NCI-H146 treated with DMSO at 0.1 percent for 48 hours (cell line): ENCODE results near the gene PKIG.
"Not testable (repeated sequence)": the region's sequence is repeated elsewhere in the genome, so short reads cannot be mapped to it uniquely, and the experiment has no call there.

Source experiments
- DNase-seq: peaks from one replicate; lab custom pipeline; 2025; ENCODE audit not compliant: unreplicated experiment; lab: John Stamatoyannopoulos, UW

Gene PKIG

DNA sequence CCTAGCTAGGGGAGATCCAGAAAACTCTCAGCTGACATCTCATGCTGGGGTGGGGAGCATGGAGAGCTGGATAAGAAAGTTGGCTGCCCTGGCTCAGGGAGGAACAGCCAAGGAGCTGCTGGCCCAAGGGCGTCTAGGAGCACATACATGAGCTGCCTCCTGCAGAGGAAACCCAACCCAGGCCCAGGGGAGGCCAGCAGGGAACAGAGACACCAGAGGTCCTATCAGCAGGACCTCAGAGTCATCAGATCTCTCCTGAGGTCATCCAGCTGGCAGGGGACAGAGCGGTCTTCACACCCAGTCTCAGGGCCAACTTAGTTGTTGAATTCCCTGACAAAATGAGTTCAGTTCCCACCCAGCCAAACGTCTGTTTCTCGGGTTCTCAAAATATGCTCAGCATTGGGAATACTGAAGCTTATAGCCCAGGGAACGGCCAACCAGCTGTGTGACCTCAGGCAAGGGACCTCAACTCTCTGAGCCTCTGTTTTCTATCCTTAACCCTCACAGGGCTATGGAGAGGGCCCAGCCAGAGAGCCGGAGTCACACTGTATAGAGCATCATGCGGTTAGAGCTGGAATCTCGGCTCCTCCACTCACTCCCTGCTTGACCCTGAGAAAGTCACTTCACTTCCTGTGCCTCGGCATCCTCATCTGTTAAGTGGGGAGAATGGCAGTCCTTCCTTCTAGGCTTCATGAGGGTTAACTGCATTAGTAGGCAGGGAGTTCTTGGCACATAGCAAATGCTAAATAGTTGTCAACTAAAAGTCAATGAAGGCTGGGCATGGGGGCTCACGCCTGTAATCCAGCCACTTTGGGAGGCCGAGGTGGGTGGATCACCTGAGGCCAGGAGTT lies 55.4 kb downstream of the PKIG start:
- DNase-seq = no peak

DNA sequence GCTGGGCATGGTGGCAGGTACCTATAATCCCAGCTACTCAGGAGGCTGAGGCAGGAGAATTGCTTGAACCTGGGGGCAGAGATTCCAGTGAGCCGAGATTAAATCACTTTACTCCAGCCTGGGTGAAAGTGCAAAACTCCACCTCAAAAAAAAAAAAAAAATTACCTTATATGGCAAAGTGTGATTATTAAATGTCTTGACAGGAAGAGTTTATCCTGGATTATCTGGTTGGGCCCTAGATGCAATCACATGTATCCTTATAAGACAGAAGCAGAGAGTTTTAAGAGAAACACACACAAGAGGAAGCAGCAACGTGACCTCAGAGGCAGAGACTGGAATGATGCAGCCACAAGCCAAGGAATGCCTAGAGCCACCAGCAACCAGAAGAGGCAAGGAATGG lies 58.1 kb downstream of the PKIG start:
- no peak for DNase-seq

DNA sequence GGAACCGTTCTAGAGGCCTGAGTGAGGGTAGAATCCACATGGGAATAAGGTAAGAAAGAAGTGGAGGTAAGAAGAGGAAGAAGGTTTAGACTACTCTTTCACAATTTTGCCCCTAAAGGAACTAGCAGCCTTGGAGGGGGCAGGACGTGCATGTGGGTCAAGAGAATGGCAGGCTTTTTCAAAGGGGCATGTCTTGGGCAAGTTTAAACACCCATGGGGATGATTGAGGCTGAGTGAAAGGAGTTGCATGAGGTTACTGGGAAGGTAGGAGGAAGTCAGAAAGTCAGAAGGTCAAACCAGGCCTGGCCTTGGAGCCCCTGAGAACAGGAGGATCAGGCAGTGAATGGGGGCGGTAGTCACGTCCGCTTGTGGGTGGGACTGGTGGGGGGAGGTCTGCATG lies 58.9 kb downstream of the PKIG start:
- DNase-seq = no peak

- peak; percentile 51 for DNase-seq
These were observed 60.1 kb downstream of the PKIG start for GRCh38 chr20:44642203-44643153.

- no peak for DNase-seq
These were observed 60.8 kb downstream of the PKIG start for GRCh38 chr20:44643154-44643519.

GRCh38 chr20:44643596-44644229 lies 61.3 kb downstream of the PKIG start:
- no peak for DNase-seq

- DNase-seq = no peak
These were observed 61.8 kb downstream of the PKIG start for GRCh38 chr20:44644230-44644617.

DNA sequence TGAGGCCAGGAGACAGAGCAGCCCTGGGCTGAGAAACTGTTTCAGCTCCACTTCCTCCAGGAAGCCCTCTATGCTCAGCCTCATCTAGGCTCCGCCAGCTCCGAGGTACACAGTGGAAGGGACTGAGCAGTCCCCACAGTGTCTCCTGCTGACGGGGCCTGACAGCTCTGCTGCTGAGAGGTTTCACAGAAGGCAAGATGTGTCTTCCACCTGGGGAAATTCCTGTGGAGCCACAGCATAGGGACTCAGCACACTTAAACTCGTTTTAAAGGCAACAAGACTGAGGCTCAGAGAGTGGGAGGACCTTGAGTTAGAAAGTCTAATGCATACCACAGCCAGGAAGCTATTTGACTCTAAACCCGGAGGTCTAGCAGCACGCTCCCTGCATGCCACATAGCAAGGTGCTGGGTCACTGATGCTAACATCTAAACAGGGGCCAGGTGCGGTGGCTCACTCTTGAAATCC lies 62.3 kb downstream of the PKIG start:
- no peak for DNase-seq

DNA sequence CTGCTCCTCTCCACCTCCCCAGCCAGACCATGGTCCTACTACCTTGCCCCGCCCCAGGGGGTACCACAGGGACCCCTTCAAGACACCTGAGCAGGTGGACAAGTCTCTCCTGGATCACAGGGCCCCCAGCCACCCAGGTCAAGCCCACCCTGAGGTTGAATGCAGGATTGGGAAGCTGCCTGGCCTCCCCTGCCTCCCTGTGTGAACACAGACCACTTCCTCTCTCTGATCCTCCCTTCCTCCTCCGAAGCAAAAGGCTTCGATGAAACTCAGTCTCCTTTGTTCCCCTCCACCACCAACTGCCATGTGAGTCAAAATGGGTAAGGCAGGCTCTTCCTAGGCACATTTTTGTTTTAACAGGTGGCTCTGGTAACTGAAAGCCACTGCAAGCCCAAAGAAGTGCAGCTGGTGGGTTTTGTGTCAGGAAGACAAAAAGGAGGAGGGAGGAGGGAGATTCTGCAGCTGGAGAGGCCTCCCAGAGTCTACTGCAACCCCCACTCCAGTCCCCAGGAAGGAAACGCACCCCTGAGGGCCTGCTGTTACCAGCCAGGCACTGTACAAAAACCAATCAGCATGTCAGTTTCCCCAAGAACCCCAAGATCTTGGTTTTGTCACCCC lies 63.8 kb downstream of the PKIG start:
- DNase-seq = peak; percentile 16

- DNase-seq = no peak
These were observed 64.4 kb downstream of the PKIG start for GRCh38 chr20:44646641-44647274.

- DNase-seq = no peak
These were observed 65.7 kb downstream of the PKIG start for GRCh38 chr20:44648068-44648467.

GRCh38 chr20:44648579-44648978 lies 66.2 kb downstream of the PKIG start:
- no peak for DNase-seq

- no peak for DNase-seq
These were observed 66.7 kb downstream of the PKIG start for GRCh38 chr20:44649126-44649525.

DNA sequence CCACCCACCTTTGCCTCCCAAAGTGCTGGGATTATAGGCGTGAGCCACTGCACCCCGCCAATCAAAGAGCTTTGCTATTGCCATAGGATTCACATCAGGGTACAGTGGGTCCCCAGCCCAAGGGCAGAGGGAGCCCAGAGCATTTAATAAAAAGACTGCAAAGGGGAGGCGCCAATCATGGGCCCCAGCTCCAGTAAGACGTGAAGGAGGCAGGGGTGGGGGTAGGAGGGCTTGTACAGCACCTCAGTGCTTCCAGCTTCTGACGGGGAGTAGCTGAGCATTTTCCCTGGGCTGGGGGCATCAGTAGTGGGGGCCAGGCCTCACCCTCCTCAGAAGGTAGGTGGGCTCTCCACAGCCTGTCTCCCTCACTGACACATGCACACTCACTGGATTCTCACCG lies 67.6 kb downstream of the PKIG start:
- DNase-seq = no peak

- no peak for DNase-seq
These were observed 68.5 kb downstream of the PKIG start for GRCh38 chr20:44650771-44651433.

- DNase-seq = no peak
These were observed 69.0 kb downstream of the PKIG start for GRCh38 chr20:44651434-44651683.

GRCh38 chr20:44651684-44652423 lies 69.5 kb downstream of the PKIG start, which contains the start of gene ADA:
Gene ADA (minus strand): TSS chr20:44651699. CDS start chr20:44651607, 92 bp downstream.
- DNase-seq = peak; percentile 61

GRCh38 chr20:44653546-44653945 lies 71.2 kb downstream of the PKIG start:
- no peak for DNase-seq

GRCh38 chr20:44654210-44654609 lies 71.8 kb downstream of the PKIG start:
- not testable (repeated sequence) for DNase-seq
